ENCODE data around the gene RNF166.
"Not testable (repeated sequence)": the region's sequence is repeated elsewhere in the genome, so short reads cannot be mapped to it uniquely, and the experiment has no call there.

RNF166 gene

GRCh38 chr16:88673716-88674379 lies 32.4 kb downstream of the RNF166 start:
- no peak for DNase-seq (ENCODE audit: low spot score)

- no peak for DNase-seq (ENCODE audit: low spot score)
Observed at GRCh38 chr16:88672776-88673175, 33.4 kb downstream of the RNF166 start.

DNA sequence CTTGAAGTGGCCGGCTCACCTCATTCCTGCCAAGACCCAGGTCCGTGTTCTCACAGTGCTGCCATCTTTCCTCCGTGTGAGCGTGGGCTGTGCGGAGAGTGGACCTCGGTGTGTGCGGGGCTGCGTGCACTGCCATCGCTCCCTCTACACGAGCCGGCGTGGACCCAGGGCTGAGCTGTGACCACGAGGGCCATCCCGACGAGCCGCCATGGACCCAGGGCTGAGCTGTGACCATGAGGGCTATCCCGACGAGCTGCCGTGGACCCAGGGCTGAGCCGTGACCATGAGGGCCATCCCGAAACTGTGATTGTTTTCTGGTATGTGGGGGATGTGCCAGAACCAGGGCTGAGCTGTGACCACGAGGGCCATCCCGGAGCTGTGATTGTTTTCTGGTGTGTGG lies 34.4 kb downstream of the RNF166 start:
- no peak for DNase-seq (ENCODE audit: low spot score)

- no peak for DNase-seq (ENCODE audit: low spot score)
Observed at GRCh38 chr16:88669980-88670379, 36.2 kb downstream of the RNF166 start.

DNA sequence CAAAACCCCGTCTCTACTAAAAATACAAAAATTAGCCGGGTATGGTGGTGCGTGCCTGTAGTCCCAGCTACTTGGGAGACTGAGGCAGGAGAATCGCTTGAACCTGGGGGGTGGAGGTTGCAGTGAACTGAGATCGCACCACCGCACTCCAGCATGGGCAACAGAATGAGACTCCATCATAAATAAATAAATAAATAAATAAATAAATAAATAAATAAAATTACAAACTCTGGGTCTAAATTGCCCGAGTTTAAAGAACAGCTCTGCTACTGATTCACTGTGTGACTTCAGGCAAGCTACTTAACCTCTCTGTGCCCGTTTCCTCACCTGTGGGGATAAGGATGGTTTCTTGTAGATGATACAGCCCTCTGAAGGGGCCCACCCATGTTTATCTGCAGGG lies 36.7 kb downstream of the RNF166 start:
- DNase-seq (ENCODE audit: low spot score), result not testable (repeated sequence)

DNA sequence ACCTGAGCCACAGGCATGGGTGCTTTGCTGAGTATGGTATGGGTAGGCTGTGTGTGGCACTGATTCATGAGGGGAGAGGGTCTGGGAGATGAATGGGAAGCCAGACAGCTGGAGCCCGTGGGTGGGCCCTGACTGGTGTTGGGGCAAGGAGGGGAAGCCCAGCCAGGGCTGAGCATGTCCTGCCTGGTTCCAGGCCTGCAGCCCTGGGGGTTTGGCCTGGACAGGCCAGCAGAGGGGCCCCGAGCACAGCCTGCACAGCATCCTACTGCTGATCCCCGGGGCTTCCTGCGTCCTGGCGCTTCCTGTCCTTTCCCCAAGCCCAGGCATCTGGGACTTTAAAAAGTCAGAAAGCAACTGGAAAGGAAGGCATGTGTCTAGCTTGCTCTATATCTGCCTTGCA lies 38.7 kb downstream of the RNF166 start:
- no peak for DNase-seq (ENCODE audit: low spot score)

DNA sequence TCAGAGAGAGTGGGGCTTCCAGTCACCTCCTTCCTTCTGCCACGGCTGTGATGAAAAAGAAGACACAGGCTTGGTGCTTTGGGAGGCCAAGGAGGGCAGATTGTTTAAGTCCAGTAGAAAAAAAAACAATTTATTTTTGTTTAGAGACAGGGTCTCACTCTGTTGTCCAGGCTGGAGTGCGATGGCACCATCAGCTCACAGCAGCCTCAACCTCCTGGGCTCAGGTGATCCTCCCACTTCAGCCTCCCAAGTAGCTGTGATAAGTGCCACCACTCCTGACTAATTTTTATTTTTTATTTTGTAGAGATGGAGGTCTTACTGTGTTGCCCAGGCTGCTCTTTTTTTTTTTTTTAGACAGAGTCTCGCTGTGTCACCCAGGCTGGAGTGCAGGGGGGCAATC lies 40.6 kb downstream of the RNF166 start:
- no peak for DNase-seq (ENCODE audit: low spot score)

- no peak for DNase-seq (ENCODE audit: low spot score)
Observed at GRCh38 chr16:88665148-88665547, 41.1 kb downstream of the RNF166 start.

GRCh38 chr16:88662843-88663606 lies 43.2 kb downstream of the RNF166 start, which contains the start of gene MVD:
TSS of gene MVD (minus strand) at chr16:88663091. CDS start at chr16:88663080, 11 bp downstream.
- DNase-seq (ENCODE audit: low spot score), result peak; percentile 98

GRCh38 chr16:88662222-88662842 lies 43.9 kb downstream of the RNF166 start:
- DNase-seq (ENCODE audit: low spot score), result no peak

DNA sequence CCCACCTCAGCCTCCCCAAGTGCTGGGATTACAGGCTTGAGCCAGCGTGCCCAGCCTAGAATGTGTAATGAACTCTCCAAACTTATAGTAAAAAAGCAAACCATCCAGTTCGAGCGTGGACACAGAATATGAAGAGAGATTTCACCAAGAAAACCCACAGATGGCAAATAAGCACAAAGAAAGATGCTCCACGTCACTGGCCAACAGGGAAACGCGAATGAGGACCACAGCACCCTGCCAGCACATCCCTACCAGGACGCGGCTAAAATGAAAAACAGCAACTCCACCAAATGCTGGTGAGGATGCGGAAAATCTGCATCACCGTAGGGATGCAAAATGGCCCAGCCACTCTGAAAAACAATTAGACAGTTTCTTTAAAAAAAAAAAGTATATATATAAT lies 44.7 kb downstream of the RNF166 start:
- DNase-seq (ENCODE audit: low spot score), result no peak

- DNase-seq (ENCODE audit: low spot score), result no peak
Observed at GRCh38 chr16:88659160-88659559, 47.0 kb downstream of the RNF166 start.

DNA sequence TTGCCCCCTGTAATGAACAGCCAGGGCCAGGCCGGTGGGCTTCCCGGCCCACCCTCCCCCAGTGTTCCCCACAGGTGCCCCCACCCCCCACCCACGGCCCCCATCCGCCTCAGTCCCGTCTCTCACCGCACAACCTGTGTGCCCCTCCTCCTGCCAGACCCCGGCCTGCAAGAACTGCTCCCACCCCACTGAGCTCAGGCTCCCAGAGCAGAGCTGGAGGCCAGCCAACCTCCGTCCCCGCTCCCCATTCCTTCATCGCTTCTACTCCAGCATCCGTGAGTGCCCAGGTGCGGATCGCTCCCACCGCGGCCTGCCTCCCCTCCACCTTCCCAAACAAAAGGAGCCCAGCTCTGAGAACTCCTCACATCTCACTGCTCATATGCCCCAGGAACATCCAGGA lies 47.5 kb downstream of the RNF166 start:
- no peak for DNase-seq (ENCODE audit: low spot score)

GRCh38 chr16:88657371-88657770 lies 48.8 kb downstream of the RNF166 start:
- no peak for DNase-seq (ENCODE audit: low spot score)

DNA sequence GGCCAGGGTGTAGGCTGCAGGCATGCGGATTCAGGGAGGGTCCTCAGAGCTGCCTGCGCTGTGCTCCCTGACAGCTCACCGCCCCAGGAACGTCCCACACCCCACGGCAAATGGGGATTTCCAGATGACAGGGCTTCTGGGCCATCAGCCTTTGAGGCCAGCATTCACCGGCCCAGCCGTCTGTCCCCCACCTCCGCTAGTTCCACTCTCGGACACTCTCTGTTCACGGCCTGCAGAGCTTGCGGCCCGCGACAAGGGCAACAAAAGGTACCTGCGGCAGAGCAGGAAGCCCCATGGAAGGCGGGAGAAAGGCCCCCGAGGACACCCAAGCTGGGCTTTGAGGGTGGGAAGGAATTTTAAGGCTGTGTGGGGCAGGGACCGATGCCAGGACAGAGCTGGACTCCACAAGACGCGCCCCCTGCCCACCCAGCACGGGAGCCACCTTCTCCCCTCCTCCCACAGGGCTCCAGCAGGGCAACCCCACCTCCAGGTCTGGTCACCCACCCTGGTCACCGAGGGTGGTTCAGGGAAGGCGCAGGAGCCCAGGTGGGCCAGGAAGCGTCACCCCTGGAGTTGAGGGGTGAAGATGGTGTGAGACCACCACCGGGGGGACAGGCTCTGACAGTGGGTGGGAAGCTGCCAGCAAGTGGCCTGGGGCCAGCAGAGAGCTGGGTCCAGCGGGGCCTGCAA lies 49.8 kb downstream of the RNF166 start:
- no peak for DNase-seq (ENCODE audit: low spot score)

DNA sequence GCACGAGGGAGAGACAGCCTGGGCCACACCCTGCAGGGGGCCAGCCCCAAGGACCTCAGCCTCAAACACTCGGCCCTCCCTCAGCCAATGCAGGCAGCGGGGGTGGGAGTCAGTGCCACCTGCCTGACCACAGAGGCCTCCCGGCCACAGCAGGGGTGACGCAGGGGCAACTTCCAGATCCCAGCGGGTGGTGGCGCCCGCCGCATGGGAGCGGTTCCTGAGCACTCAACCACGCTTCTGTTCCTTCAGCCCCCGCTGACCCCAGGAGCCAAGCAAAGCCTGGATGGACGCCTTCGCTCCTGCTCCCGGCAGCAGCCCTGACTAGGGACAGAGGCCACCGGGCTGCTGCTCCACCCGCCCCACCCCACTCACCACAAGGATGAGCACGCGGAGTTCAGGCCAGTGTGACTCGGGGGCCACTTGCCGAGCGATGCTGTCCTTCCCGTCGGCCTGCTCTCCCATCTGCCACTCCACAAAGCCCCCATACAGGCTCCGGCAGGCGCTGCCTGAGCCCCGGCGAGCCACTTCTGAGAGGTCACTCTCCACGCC lies 50.4 kb downstream of the RNF166 start:
- no peak for DNase-seq (ENCODE audit: low spot score)

- no peak for DNase-seq (ENCODE audit: low spot score)
Observed at GRCh38 chr16:88655053-88655732, 51.0 kb downstream of the RNF166 start.

GRCh38 chr16:88654363-88655052 lies 51.7 kb downstream of the RNF166 start:
- no peak for DNase-seq (ENCODE audit: low spot score)

GRCh38 chr16:88653596-88654362 lies 52.4 kb downstream of the RNF166 start:
- DNase-seq (ENCODE audit: low spot score), result no peak

- no peak for DNase-seq (ENCODE audit: low spot score)
Observed at GRCh38 chr16:88653101-88653500, 53.1 kb downstream of the RNF166 start.

DNA sequence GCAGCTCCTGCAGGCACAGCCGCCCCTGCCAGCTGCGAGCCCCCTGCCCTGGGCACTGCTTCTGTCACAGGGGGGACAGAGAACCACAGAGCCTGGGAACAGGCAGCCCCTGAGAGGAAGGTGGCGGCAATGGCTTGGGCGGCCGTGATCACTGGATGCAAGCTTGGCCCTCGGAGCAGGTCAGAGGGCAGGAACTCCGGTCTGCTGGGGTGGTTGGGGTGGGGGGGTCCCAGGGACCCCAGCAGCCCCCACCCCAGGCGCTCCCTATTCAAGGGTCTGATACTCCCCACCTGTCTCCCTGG lies 53.5 kb downstream of the RNF166 start:
- no peak for DNase-seq (ENCODE audit: low spot score)

All from activated CD4-positive, alpha-beta T cell treated with anti-CD3 and anti-CD28 coated beads, Interleukin-2, Interleukin-4, amounts not matched to agents 100 ng/mL and 50 ng/mL, durations not matched to agents 16 hours and 8 hours (primary cell).